HL-60 (cell line): ENCODE measurements around the gene EMILIN1.

Experiments
- GABPA ChIP-seq: IDR thresholded peaks from 2 replicates; pipeline ENCODE4 v1.6.1; 2012; ENCODE audit warnings: low read depth
- POLR2AphosphoS5 ChIP-seq: IDR thresholded peaks from 2 replicates; pipeline ENCODE4 v1.6.1; 2012; ENCODE audit warnings: low read depth
- SPI1 ChIP-seq: IDR thresholded peaks from 2 replicates; pipeline ENCODE4 v1.6.1; 2012; ENCODE audit warnings: low read depth, mild to moderate bottlenecking, borderline replicate concordance
- TF ChIP-seq, protein P1 (sequence below): IDR thresholded peaks from one replicate; pipeline ENCODE4 v1.5.1; 2011; ENCODE audit warnings: low read length, control low read depth, inconsistent platforms; ENCODE audit not compliant: insufficient read depth
- TF ChIP-seq, protein P2 (sequence below): IDR thresholded peaks from 2 replicates; pipeline ENCODE4 v1.6.1; 2012; ENCODE audit warnings: low read depth; ENCODE audit not compliant: insufficient replicate concordance

DNA sequence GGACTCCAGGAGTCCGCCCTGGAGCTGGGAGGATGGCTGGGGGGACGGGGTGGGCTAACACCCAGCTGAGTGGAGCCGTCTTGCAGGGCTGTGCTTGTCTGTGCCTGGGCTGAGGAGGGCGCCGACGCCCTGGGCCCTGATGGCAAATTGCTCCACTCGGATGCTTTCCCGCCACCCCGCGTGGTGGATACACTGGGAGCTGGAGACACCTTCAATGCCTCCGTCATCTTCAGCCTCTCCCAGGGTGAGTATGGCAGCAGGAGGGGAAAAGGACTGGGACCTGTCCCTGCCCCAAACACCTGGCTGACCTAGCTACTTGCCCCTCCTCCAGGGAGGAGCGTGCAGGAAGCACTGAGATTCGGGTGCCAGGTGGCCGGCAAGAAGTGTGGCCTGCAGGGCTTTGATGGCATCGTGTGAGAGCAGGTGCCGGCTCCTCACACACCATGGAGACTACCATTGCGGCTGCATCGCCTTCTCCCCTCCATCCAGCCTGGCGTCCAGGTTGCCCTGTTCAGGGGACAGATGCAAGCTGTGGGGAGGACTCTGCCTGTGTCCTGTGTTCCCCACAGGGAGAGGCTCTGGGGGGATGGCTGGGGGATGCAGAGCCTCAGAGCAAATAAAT, 21.0 kb downstream of the EMILIN1 start:
- TF ChIP-seq POLR2AphosphoS5 (no peak), GABPA (no peak), SPI1 (no peak)
- TF ChIP-seq, protein P1, sequence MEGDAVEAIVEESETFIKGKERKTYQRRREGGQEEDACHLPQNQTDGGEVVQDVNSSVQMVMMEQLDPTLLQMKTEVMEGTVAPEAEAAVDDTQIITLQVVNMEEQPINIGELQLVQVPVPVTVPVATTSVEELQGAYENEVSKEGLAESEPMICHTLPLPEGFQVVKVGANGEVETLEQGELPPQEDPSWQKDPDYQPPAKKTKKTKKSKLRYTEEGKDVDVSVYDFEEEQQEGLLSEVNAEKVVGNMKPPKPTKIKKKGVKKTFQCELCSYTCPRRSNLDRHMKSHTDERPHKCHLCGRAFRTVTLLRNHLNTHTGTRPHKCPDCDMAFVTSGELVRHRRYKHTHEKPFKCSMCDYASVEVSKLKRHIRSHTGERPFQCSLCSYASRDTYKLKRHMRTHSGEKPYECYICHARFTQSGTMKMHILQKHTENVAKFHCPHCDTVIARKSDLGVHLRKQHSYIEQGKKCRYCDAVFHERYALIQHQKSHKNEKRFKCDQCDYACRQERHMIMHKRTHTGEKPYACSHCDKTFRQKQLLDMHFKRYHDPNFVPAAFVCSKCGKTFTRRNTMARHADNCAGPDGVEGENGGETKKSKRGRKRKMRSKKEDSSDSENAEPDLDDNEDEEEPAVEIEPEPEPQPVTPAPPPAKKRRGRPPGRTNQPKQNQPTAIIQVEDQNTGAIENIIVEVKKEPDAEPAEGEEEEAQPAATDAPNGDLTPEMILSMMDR: no peak
- TF ChIP-seq, protein P2, sequence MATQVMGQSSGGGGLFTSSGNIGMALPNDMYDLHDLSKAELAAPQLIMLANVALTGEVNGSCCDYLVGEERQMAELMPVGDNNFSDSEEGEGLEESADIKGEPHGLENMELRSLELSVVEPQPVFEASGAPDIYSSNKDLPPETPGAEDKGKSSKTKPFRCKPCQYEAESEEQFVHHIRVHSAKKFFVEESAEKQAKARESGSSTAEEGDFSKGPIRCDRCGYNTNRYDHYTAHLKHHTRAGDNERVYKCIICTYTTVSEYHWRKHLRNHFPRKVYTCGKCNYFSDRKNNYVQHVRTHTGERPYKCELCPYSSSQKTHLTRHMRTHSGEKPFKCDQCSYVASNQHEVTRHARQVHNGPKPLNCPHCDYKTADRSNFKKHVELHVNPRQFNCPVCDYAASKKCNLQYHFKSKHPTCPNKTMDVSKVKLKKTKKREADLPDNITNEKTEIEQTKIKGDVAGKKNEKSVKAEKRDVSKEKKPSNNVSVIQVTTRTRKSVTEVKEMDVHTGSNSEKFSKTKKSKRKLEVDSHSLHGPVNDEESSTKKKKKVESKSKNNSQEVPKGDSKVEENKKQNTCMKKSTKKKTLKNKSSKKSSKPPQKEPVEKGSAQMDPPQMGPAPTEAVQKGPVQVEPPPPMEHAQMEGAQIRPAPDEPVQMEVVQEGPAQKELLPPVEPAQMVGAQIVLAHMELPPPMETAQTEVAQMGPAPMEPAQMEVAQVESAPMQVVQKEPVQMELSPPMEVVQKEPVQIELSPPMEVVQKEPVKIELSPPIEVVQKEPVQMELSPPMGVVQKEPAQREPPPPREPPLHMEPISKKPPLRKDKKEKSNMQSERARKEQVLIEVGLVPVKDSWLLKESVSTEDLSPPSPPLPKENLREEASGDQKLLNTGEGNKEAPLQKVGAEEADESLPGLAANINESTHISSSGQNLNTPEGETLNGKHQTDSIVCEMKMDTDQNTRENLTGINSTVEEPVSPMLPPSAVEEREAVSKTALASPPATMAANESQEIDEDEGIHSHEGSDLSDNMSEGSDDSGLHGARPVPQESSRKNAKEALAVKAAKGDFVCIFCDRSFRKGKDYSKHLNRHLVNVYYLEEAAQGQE: no peak
